Uterus (tissue), 4 donors: ENCODE results near the gene KCNQ2. TPM values are rescaled to one million over a fixed set of nuclear protein-coding genes. Genes with fewer than 3 reads are reported as not detected.

Experiments used
- DNase-seq, 2 donors: peaks; one replicate each; pipeline ENCODE4 v3.0.0-alpha.2; 2019 to 2020
- H3K27ac ChIP-seq, 2 donors: fragments of 200-600 bp; sonication (generic); 1 replicate in 1 of 2; 2 replicates in 1 of 2; pipeline ENCODE4 v1.5.1; 2016 to 2018
- H3K27me3 ChIP-seq, 2 donors: fragments of 200-600 bp; sonication (generic); one replicate each; pipeline ENCODE4 v1.5.1; 2018 to 2019; ENCODE audit warnings: control low read depth in 1 of 2
- H3K36me3 ChIP-seq, 2 donors: fragments of 200-600 bp; sonication (generic); one replicate each; pipeline ENCODE4 v1.5.1; 2019; ENCODE audit warnings: control low read depth in 1 of 2
- H3K4me1 ChIP-seq, 2 donors: fragments of 200-600 bp; sonication (generic); one replicate each; pipeline ENCODE4 v1.5.1; 2018 to 2019; ENCODE audit warnings: control low read depth in 1 of 2
- H3K4me3 ChIP-seq, 2 donors: fragments of 200-600 bp; sonication (generic); 1 replicate in 1 of 2; 2 replicates in 1 of 2; pipeline ENCODE4 v1.5.1; 2018 to 2019; ENCODE audit warnings: mild to moderate bottlenecking in 1 of 2
- H3K9me3 ChIP-seq, 2 donors: fragments of 200-600 bp; sonication (generic); one replicate each; pipeline ENCODE4 v1.5.1; 2019; ENCODE audit warnings: control low read depth in 1 of 2
- POLR2A ChIP-seq, 2 donors: fragments of 450-650 bp; IDR thresholded peaks; one replicate each; pipeline ENCODE4 v1.6.1; 2016; ENCODE audit warnings: antibody characterized with exemption in 2 of 2, mild to moderate bottlenecking in 1 of 2, moderate library complexity in 1 of 2
- intact Hi-C: fragments of 100-400 bp; cut with DNase I; formaldehyde crosslinking; loops from one replicate; pipeline ENCODE4 v1.15.1; 2023; ENCODE audit warnings: low total_unique reads
- total RNA-seq, 4 donors: library from RNA; depleted of rRNA in 3 of 4; stranded (reverse); fragments of >200 nt in 3 of 4; gene quantifications; one replicate each; pipeline versions ENCODE4 v1.1.0 to v1.2.4, GENCODE V29; 2014 to 2023
- TF ChIP-seq, protein P1 (sequence below), 4 experiments: fragments of 200-600 bp in 2 of 4; fragments of 450-650 bp in 2 of 4; sonication (generic) in 2 of 4; IDR thresholded peaks; one replicate each; pipeline ENCODE4 v1.5.1; 2016 to 2019; ENCODE audit warnings: antibody characterized with exemption in 4 of 4, mild to moderate bottlenecking in 2 of 4, moderate library complexity in 1 of 4
- donor health status: DM: yes; HTN: yes; CAD: no.

KCNQ2 gene
- total RNA-seq, 4 donors from 2014 or later: 1.2 to 4.9 TPM; not detected in 2

DNA sequence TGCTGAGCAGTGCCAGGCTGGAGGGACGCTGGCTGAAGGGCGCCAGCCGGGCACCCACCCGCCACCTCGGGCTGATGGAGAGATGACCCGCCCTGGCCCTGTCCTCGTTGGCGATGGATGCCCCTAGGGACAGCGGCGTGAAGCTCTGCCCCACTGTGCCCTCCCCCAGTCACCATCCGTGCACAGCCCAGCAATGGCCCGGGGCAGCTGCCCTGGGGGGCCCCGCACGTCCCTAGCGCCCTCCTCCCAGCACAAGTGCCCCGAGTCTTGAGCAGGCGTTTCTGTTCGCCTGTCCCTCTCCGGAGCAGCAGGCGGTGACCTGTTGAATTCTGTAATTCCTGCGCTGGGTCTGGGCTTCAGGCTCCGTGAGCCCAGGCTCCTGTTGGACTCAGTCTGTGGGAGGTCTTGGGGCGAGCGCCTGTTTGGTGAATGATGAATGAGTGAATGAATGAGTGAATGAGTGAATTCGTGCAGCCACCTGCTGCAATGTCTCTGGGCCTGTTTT, 74.5 kb downstream of the KCNQ2 start:
- no peaks in the 10 kb centered on the region for H3K36me3 ChIP-seq
- no peaks in the 10 kb centered on the region for H3K27me3 ChIP-seq
- DNase-seq: no peak
- TF ChIP-seq POLR2A (IDR thresholded peaks at IDR 0.05): no peak
- TF ChIP-seq, protein P1, sequence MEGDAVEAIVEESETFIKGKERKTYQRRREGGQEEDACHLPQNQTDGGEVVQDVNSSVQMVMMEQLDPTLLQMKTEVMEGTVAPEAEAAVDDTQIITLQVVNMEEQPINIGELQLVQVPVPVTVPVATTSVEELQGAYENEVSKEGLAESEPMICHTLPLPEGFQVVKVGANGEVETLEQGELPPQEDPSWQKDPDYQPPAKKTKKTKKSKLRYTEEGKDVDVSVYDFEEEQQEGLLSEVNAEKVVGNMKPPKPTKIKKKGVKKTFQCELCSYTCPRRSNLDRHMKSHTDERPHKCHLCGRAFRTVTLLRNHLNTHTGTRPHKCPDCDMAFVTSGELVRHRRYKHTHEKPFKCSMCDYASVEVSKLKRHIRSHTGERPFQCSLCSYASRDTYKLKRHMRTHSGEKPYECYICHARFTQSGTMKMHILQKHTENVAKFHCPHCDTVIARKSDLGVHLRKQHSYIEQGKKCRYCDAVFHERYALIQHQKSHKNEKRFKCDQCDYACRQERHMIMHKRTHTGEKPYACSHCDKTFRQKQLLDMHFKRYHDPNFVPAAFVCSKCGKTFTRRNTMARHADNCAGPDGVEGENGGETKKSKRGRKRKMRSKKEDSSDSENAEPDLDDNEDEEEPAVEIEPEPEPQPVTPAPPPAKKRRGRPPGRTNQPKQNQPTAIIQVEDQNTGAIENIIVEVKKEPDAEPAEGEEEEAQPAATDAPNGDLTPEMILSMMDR (IDR thresholded peaks at IDR 0.05): no peak
- no peaks in the 10 kb centered on the region for H3K9me3 ChIP-seq
- H3K4me3 ChIP-seq: no peak overlapping the region
- intact Hi-C loops: no loop called here
- no peak overlapping the region for H3K27ac ChIP-seq
- H3K4me1 ChIP-seq: no peaks in the 10 kb centered on the region

DNA sequence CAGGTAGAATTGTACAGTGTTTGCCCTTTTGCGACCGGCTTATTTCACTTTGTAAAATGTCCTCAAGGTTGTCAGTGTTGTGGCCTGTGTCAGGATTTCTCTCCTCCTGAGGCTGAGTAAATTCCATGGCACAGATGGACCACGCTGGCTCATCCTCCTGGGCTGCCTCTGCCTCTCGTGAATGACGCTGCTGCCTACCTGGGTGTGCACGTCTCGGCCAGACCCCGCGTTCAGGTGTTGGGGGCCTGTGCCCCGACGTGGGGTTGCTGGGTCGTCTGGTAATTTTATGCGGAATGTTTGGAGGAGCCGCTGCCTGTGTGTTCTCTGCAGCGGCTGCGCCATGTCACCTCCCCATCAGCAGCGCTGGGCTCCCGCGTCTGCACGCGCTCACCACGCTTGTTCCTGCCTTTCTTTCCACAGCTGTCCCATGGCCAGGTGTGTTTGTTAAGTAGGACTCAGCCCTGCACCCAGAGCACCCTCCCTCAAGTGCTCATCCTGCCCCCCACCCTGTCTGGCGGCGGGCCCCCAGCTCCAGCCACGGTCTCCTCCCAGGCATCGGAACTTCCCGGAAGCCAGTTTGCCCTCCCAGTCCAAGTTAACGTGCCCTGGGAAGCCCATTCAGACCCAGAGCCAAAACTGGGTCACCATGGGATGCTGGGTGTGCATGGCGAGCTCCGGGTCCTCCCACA, 75.2 kb downstream of the KCNQ2 start:
- Histone ChIP-seq H3K4me3 (no peak overlapping the region), H3K36me3 (no peaks in the 10 kb centered on the region), H3K4me1 (no peaks in the 10 kb centered on the region), H3K27me3 (no peaks in the 10 kb centered on the region), H3K9me3 (no peaks in the 10 kb centered on the region), H3K27ac (no peak overlapping the region)
- DNase-seq: no peak
- no peak for TF ChIP-seq POLR2A (IDR thresholded peaks at IDR 0.05)
- TF ChIP-seq, protein P1 (IDR thresholded peaks at IDR 0.05): no peak
- intact Hi-C loops: no loop called here

DNA sequence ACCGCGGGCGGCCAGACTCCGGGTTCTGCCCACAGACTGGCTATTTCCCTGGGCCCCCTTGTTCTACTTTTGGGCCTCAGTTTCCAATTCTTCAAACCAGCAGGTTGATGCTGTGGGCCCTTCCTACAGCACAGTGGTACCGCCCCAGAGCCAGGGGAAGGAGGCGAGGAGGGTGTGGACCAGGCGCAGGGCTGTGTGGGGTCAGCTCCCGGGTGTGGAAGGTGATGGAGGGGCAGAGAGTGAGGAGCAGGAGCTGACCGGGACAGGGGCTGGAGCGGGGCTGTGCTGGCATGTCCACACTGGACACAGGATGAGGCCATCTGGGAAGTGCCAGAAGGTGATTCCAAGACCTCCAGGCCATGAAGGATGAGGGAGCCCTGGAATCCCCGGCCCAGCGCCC, 76.2 kb downstream of the KCNQ2 start:
- intact Hi-C loops: no loop called here
- Histone ChIP-seq H3K27me3 (no peaks in the 10 kb centered on the region), H3K4me3 (no peak overlapping the region), H3K4me1 (no peaks in the 10 kb centered on the region), H3K36me3 (no peaks in the 10 kb centered on the region), H3K27ac (no peak overlapping the region), H3K9me3 (no peaks in the 10 kb centered on the region)
- no peak for DNase-seq
- TF ChIP-seq, protein P1 (IDR thresholded peaks at IDR 0.05): no peak
- no peak for TF ChIP-seq POLR2A (IDR thresholded peaks at IDR 0.05)

DNA sequence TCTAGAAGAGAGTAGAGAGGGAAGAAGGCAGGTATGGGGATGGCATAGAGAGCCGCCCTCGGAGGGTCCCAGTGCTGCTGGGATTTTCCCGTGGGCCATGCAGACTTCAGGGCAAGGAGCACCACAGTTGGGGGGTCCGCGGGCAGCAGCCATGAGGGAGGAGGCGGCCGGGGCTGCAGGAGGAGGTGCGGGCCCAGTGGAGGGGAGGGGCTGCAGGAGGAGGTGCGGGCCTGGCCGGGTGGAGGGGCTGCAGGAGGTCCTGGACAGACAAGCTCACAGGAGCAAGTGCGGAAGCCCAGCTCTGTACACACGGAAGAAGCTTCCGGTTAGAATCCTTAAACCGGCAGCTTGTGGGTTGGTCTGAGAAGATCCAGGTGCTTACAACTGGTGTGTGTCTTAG, 76.7 kb downstream of the KCNQ2 start:
- Histone ChIP-seq H3K4me1 (no peaks in the 10 kb centered on the region), H3K4me3 (no peak overlapping the region), H3K9me3 (no peaks in the 10 kb centered on the region), H3K27ac (no peak overlapping the region), H3K36me3 (no peaks in the 10 kb centered on the region), H3K27me3 (no peaks in the 10 kb centered on the region)
- intact Hi-C loops: no loop called here
- no peak for DNase-seq
- TF ChIP-seq, protein P1 (IDR thresholded peaks at IDR 0.05): no peak
- TF ChIP-seq POLR2A (IDR thresholded peaks at IDR 0.05): no peak

DNA sequence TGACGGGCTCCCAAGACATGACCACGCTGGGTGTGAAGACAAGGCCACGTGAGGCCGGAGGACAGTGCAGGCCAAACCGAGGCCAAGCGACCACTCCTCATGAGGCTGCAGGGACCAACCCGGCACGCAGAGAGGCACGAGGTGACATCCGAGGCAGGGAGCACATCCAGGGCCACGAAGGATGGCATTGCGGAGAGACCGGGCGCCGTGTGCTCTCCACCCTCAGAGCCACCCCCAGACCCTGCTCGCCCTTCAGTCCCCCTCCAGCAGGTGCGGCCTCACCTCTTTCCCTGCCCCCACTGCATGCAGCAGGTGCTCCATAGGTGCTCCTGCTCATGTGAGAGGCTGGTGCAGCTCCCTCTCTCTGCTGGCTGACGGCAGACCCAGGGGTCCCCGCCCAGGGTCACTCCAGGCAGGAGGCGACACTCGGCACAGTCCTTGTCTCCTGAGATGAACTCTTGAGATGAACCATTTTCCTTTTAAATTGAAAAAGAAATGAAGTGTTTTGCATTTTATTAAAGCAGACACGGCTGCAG, 77.5 kb downstream of the KCNQ2 start:
- H3K27ac ChIP-seq: no peak overlapping the region
- H3K36me3 ChIP-seq: no peaks in the 10 kb centered on the region
- no peak for DNase-seq
- no peaks in the 10 kb centered on the region for H3K4me1 ChIP-seq
- no peaks in the 10 kb centered on the region for H3K27me3 ChIP-seq
- H3K9me3 ChIP-seq: no peaks in the 10 kb centered on the region
- intact Hi-C loops: no loop called here
- TF ChIP-seq, protein P1 (IDR thresholded peaks at IDR 0.05): no peak
- TF ChIP-seq POLR2A (IDR thresholded peaks at IDR 0.05): no peak
- no peak overlapping the region for H3K4me3 ChIP-seq
